Heart right ventricle (tissue), 16 donors: Measurements from ENCODE around the gene POLA2. TPM values are rescaled to one million over a fixed set of nuclear protein-coding genes. Genes with fewer than 3 reads are reported as not detected.

Experiments
- ATAC-seq, 8 donors: fragments of 200-7000 bp; cut with Tn5 transposase; one replicate each; pipeline ENCODE4 v1.9.1; 2020; ENCODE audit warnings: mild to moderate bottlenecking in 8 of 8, moderate library complexity in 8 of 8, moderate number of reproducible peaks in 1 of 8
- DNase-seq, 2 donors: peaks; one replicate each; pipeline ENCODE4 v3.0.0-alpha.2; 2020
- H3K27ac ChIP-seq, 10 donors: fragments of 200-600 bp; sonication (generic) in 2 of 10; one replicate each; pipeline versions ENCODE4 v1.5.0 to v1.8.0; 2020 to 2022; ENCODE audit warnings: mild to moderate bottlenecking in 3 of 10
- H3K27me3 ChIP-seq, 7 donors: fragments of 200-600 bp; one replicate each; pipeline ENCODE4 v1.8.0; 2021 to 2022; ENCODE audit warnings: mild to moderate bottlenecking in 2 of 7
- H3K36me3 ChIP-seq, 9 donors: fragments of 200-600 bp; sonication (generic) in 1 of 9; one replicate each; pipeline versions ENCODE4 v1.5.0 to v1.8.0; 2020 to 2022; ENCODE audit warnings: mild to moderate bottlenecking in 2 of 9
- H3K4me1 ChIP-seq, 9 donors: fragments of 200-600 bp; sonication (generic) in 1 of 9; one replicate each; pipeline versions ENCODE4 v1.5.0 to v1.8.0; 2020 to 2022; ENCODE audit warnings: mild to moderate bottlenecking in 4 of 9
- H3K4me3 ChIP-seq, 10 donors: fragments of 200-600 bp; sonication (generic) in 2 of 10; one replicate each; pipeline versions ENCODE4 v1.5.0 to v1.8.0; 2020 to 2022; ENCODE audit warnings: mild to moderate bottlenecking in 7 of 10, moderate library complexity in 2 of 10
- H3K9me3 ChIP-seq, 11 donors: fragments of 200-600 bp in 10 of 11; sonication (generic) in 2 of 11; one replicate each; pipeline versions ENCODE4 v1.5.0 to v1.8.0; 2013 to 2022; ENCODE audit warnings: mild to moderate bottlenecking in 2 of 11, control low read depth in 1 of 11, moderate library complexity in 1 of 11
- WGBS, 2 donors: extraction: QIAGEN DNeasy Blood & Tissue Kit; methylation state at CpG; one replicate each; pipeline ENCODE4 v1.1.7; 2013; ENCODE audit warnings: inconsistent platforms in 1 of 2; 5-methylcytosine and 5-hydroxymethylcytosine counted together
- intact Hi-C, 10 donors: fragments of 100-400 bp; cut with DNase I; formaldehyde crosslinking; loops; one replicate each; pipeline versions ENCODE4 v1.11.1 to v1.14.2; 2022
- polyA plus RNA-seq, 2 donors: library from polyadenylated mRNA; stranded (reverse); fragments of 200-250 nt; gene quantifications; one replicate each; pipeline ENCODE4 v1.2.3, GENCODE V29; 2013
- total RNA-seq, 10 donors: library from RNA; stranded (reverse); fragmentation: NEBNext Ultra II Directional in 3 of 10; extraction: Animal tissue kit (Norgen Biotek cat#: 25700) in 3 of 10; gene quantifications; one replicate each; pipeline versions ENCODE4 v1.2.1 to v1.2.4, GENCODE V29; 2021 to 2023
- TF ChIP-seq, protein P1 (sequence below), 9 donors: fragments of 200-600 bp; sonication (generic) in 2 of 9; IDR thresholded peaks; one replicate each; pipeline versions ENCODE4 v1.5.0 to v1.8.0; 2021 to 2022; ENCODE audit warnings: antibody characterized with exemption in 9 of 9, mild to moderate bottlenecking in 5 of 9, moderate library complexity in 1 of 9
- donor health status: Arrhythmogenic right ventricular cardiomyopathy.
- donor health status: ischemic (EF 13 %, LVEDD 7.1; RV severe dilation, severe dysfunction).
- donor health status: healthy with polysubstance abuse.
- donor health status: DM: no; HTN: yes; CAD: no.
- donor health status: DM: no; HTN: no; CAD: no.
- donor health status: ischemic (EF 25% LVEDD 6.9; RV normal size, moderate dysfunction).
- donor health status: ischemic (EF 25% LVEDD 5.7; RV mildly dilated, moderate dysfunction).
- donor health status: healthy.
- donor health status: DM: yes; HTN: yes; CAD: no.
- donor health status: Ischemic cardiomyopathy.
- donor health status: ischemic (EF 35%, LVEDD 5.7; RV mildly dilated, moderate dysfunction).
- donor health status: nonischemic (EF 11% LVEDD 7.7; RV severe dilation, severe dysfunction).
- donor health status: DM: yes; HTN: yes; CAD: no.
- donor health status: PGD.
- donor health status: ischemic (EF 29% LVEDD 5.4; RV normal size, mild dysfunction).
- donor health status: nonischemic (EF 23%, LVEDD 6.1; RV moderate dilation, normal function).

POLA2 gene
- total and polyA plus RNA-seq, 12 donors, result 2.3 to 9.4 (median 4.0) TPM

DNA sequence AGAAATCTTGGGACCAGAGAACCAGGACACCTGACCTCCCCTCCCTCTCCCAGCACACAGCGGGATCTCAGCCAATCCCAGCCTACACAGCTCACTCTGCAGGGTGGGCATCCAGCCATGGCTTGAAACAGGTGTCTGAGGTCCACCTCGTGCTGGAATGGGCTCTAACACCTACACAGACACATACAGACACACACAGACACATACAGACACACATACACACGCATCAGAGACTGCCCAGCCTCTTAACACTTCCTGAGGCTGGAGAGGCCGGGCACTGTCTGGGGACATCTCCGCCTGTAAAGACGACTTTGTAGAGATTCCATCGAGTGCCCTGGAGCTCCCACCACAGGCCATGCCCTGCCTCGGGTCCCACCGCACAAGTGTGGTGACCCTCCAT is 43.3 kb upstream of the POLA2 start:
- Histone ChIP-seq H3K27me3 (no peaks in the 10 kb centered on the region), H3K4me3 (no peak overlapping the region), H3K27ac (no peak overlapping the region), H3K36me3 (no peaks in the 10 kb centered on the region), H3K4me1 (peaks cover 0 to 31% (median 0%) of the 10 kb centered on the region in 9 donors), H3K9me3 (no peaks in the 10 kb centered on the region)
- TF ChIP-seq, protein P1, sequence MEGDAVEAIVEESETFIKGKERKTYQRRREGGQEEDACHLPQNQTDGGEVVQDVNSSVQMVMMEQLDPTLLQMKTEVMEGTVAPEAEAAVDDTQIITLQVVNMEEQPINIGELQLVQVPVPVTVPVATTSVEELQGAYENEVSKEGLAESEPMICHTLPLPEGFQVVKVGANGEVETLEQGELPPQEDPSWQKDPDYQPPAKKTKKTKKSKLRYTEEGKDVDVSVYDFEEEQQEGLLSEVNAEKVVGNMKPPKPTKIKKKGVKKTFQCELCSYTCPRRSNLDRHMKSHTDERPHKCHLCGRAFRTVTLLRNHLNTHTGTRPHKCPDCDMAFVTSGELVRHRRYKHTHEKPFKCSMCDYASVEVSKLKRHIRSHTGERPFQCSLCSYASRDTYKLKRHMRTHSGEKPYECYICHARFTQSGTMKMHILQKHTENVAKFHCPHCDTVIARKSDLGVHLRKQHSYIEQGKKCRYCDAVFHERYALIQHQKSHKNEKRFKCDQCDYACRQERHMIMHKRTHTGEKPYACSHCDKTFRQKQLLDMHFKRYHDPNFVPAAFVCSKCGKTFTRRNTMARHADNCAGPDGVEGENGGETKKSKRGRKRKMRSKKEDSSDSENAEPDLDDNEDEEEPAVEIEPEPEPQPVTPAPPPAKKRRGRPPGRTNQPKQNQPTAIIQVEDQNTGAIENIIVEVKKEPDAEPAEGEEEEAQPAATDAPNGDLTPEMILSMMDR (IDR thresholded peaks at IDR 0.05), result no peak
- ATAC-seq (no peak), DNase-seq (no peak)
- WGBS, 2 donors, result 86% methylated on average over 9 of the region's 9 CpGs
- intact Hi-C loops, result no loop called here

DNA sequence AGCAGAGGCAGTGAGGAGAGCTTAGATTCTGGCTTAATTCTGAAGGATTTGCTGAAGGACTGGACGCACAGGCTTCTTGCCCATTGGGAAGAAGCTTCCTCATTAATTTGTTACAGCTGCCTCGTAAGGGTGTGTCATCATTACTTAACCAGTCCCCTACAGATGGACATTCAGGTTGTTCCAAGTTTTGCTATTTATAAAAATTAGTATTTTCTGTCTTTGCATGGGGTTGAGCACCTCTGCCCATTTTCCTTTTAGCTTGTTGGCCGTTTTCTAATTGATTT is 41.9 kb upstream of the POLA2 start:
- Histone ChIP-seq H3K27ac (no peak overlapping the region), H3K36me3 (no peaks in the 10 kb centered on the region), H3K27me3 (no peaks in the 10 kb centered on the region), H3K4me1 (peaks cover 0 to 24% (median 0%) of the 10 kb centered on the region in 9 donors), H3K9me3 (no peaks in the 10 kb centered on the region), H3K4me3 (no peak overlapping the region)
- no peak for DNase-seq
- ATAC-seq, result peak in 3 of 8 donors; percentile 25 to 53 (median 50)
- 73 to 76% methylated on average over 3 of the region's 3 CpGs for whole genome bisulfite sequencing, 2 donors
- TF ChIP-seq, protein P1 (IDR thresholded peaks at IDR 0.05), result no peak
- intact Hi-C loops, result no loop called here

DNA sequence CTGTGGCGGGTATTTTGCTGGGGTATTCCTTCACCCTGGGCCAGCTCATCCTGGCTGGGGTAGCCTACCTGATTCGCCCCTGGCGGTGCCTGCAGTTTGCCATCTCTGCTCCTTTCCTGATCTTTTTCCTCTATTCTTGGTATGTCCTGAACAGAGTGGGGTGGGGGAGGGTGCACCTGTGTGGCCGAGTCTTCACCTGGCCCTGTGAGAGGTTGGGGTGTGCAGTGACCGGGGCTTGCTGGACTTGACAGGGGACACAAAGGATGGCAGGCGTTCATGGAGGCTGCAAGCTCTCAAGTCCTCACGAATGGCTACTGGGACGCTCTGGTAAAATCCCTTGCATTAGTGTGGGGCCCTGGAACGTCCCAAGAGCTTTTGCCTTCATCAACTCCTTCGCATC is 40.7 kb upstream of the POLA2 start:
- ATAC-seq (no peak), DNase-seq (no peak)
- Histone ChIP-seq H3K27ac (no peak overlapping the region), H3K27me3 (no peaks in the 10 kb centered on the region), H3K4me3 (no peak overlapping the region), H3K36me3 (no peaks in the 10 kb centered on the region), H3K9me3 (no peaks in the 10 kb centered on the region), H3K4me1 (peaks cover 0 to 36% (median 6%) of the 10 kb centered on the region in 9 donors)
- intact Hi-C loops, result no loop called here
- 94 to 95% methylated on average over 10 of the region's 10 CpGs for WGBS, 2 donors
- TF ChIP-seq, protein P1 (IDR thresholded peaks at IDR 0.05), result no peak

DNA sequence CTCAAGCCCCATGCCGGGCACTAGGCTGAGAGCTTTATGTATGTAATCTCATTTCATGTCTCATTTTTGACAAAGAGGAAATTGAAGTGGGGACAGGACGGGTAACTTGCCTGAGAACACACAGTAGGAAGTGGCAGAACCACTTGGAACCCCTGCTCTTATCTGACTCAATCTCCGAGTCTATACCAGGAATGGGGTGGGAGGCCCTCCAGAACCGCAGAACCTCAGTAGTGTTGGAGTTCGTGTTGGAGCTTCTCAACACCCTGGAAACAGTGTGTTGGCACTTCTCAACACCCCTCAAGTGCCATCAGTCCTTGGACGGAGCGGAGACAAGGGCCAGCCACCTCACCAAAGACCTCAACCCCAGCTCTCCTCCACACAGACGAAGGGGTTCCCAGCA is 38.8 kb upstream of the POLA2 start:
- peaks cover 0 to 39% (median 6%) of the 10 kb centered on the region in 9 donors for H3K4me1 ChIP-seq
- WGBS, 2 donors, result 80 to 85% methylated on average over 8 of the region's 8 CpGs
- H3K27me3 ChIP-seq, result peaks cover 0 to 5% (median 0%) of the 10 kb centered on the region in 7 donors
- no peaks in the 10 kb centered on the region for H3K9me3 ChIP-seq
- no peak overlapping the region for H3K4me3 ChIP-seq
- H3K36me3 ChIP-seq, result no peaks in the 10 kb centered on the region
- ATAC-seq (no peak), DNase-seq (no peak)
- TF ChIP-seq, protein P1 (IDR thresholded peaks at IDR 0.05), result no peak
- intact Hi-C loops, result no loop called here
- no peak overlapping the region for H3K27ac ChIP-seq
